Right hindlimb (tissue), 1 donor: ENCODE measurements around the gene TLR1.
A peak's percentile ranks its signal among the peaks of the same experiment; 100 is the strongest.
"Not testable (repeated sequence)": the region's sequence is repeated elsewhere in the genome, so short reads cannot be mapped to it uniquely, and the experiment has no call there.

ENCODE experiments used
- DNase-seq: peaks from one replicate; pipeline ENCODE4 v3.0.0-alpha.2; 2018

TLR1 gene

GRCh38 chr4:38774181-38774955, 30.2 kb downstream of the TLR1 start:
- no peak for DNase-seq

GRCh38 chr4:38770281-38770680, 34.3 kb downstream of the TLR1 start:
- DNase-seq = not testable (repeated sequence)

- DNase-seq = no peak
These were observed 34.7 kb downstream of the TLR1 start for GRCh38 chr4:38769857-38770256.

- DNase-seq = no peak
These were observed 35.1 kb downstream of the TLR1 start for GRCh38 chr4:38769441-38769840.

- no peak for DNase-seq
These were observed 35.6 kb downstream of the TLR1 start for GRCh38 chr4:38768968-38769394.

- DNase-seq = not testable (repeated sequence)
These were observed 37.7 kb downstream of the TLR1 start for GRCh38 chr4:38766940-38767339.

- DNase-seq = no peak
These were observed 39.2 kb downstream of the TLR1 start for GRCh38 chr4:38765382-38765781.

- no peak for DNase-seq
These were observed 40.3 kb downstream of the TLR1 start for GRCh38 chr4:38764277-38764676.

- no peak for DNase-seq
These were observed 42.0 kb downstream of the TLR1 start for GRCh38 chr4:38762560-38762959.

GRCh38 chr4:38759790-38760122, 44.8 kb downstream of the TLR1 start:
- no peak for DNase-seq

GRCh38 chr4:38759113-38759789, 45.3 kb downstream of the TLR1 start:
- DNase-seq = peak; percentile 72

GRCh38 chr4:38757945-38758600, 46.5 kb downstream of the TLR1 start:
- no peak for DNase-seq

GRCh38 chr4:38752941-38753806, 51.4 kb downstream of the TLR1 start:
- DNase-seq = peak; percentile 95

- no peak for DNase-seq
These were observed 52.1 kb downstream of the TLR1 start for GRCh38 chr4:38752372-38752940.

- peak; percentile 35 for DNase-seq
These were observed 53.1 kb downstream of the TLR1 start for GRCh38 chr4:38751341-38752010.

- DNase-seq = no peak
These were observed 55.3 kb downstream of the TLR1 start for GRCh38 chr4:38749336-38749735.

- no peak for DNase-seq
These were observed 57.0 kb downstream of the TLR1 start for GRCh38 chr4:38747629-38748028.
